ENCODE data around the gene RUNX2. TPM values are rescaled to one million over a fixed set of nuclear protein-coding genes. Genes with fewer than 3 reads are reported as not detected.

The RUNX2 gene
- total and polyA plus RNA-seq, 8 donors = 0.09 to 3.8 (median 0.35) TPM

- no peak overlapping the region for H3K27ac ChIP-seq
- DNase-seq (no peak), FAIRE-seq (no peak), ATAC-seq (no peak)
- no peaks in the 10 kb centered on the region for H3K9me3 ChIP-seq
- no peak overlapping the region for H3K4me3 ChIP-seq
- no peak for TF ChIP-seq CTCF (IDR thresholded peaks at IDR 0.05)
- no peaks in the 10 kb centered on the region for H3K36me3 ChIP-seq
- 80 to 85% methylated on average over 6 of the region's 6 CpGs for WGBS, 2 donors
- intact Hi-C loops (cut with DNase I) = no loop called here
- H3K27me3 ChIP-seq = no peaks in the 10 kb centered on the region
- peaks cover 6 to 19% (median 10%) of the 10 kb centered on the region in 3 donors for H3K4me1 ChIP-seq
Measured at GRCh38 chr6:45441851-45442453, 113.8 kb downstream of the RUNX2 start.

GRCh38 chr6:45442716-45443115 is 114.6 kb downstream of the RUNX2 start:
- no peak for FAIRE-seq

GRCh38 chr6:45445364-45445748 is 117.2 kb downstream of the RUNX2 start:
- no peak for DNase-seq
- intact Hi-C loops (cut with DNase I) = no loop called here
- TF ChIP-seq CTCF (IDR thresholded peaks at IDR 0.05) = no peak
- H3K4me3 ChIP-seq = no peak overlapping the region
- H3K4me1 ChIP-seq = peaks cover 6 to 19% (median 10%) of the 10 kb centered on the region in 3 donors
- no peak for FAIRE-seq
- no peaks in the 10 kb centered on the region for H3K9me3 ChIP-seq
- peak overlapping the region in 2 of 4 donors; percentile 42 to 64 for H3K27ac ChIP-seq
- ATAC-seq = peak; percentile 17 to 49 (median 40)
- no peaks in the 10 kb centered on the region for H3K36me3 ChIP-seq
- WGBS, 2 donors = 15 to 25% methylated on average over 2 of the region's 2 CpGs
- H3K27me3 ChIP-seq = peaks cover 0 to 5% (median 0%) of the 10 kb centered on the region in 4 donors

More at GRCh38 chr6:45442716-45443115, 114.6 kb downstream of the RUNX2 start:
- intact Hi-C loops (cut with DNase I) = no loop called here
- no peak overlapping the region for H3K4me3 ChIP-seq
- no peak for ATAC-seq
- 79 to 89% methylated on average over 3 of the region's 3 CpGs for WGBS, 2 donors
- H3K4me1 ChIP-seq = peaks cover 6 to 19% (median 10%) of the 10 kb centered on the region in 3 donors
- no peak overlapping the region for H3K27ac ChIP-seq
- no peaks in the 10 kb centered on the region for H3K36me3 ChIP-seq
- DNase-seq = no peak
- no peak for TF ChIP-seq CTCF (IDR thresholded peaks at IDR 0.05)
- no peaks in the 10 kb centered on the region for H3K9me3 ChIP-seq
- peaks cover 0 to 5% (median 0%) of the 10 kb centered on the region in 4 donors for H3K27me3 ChIP-seq

GRCh38 chr6:45445749-45446549 is 117.8 kb downstream of the RUNX2 start:
- FAIRE-seq (no peak), DNase-seq (peak in 4 of 6 donors; percentile 17 to 78 (median 69)), ATAC-seq (peak; percentile 94 to 96 (median 95))
- Histone ChIP-seq H3K4me1 (peaks cover 6 to 19% (median 10%) of the 10 kb centered on the region in 3 donors), H3K36me3 (no peaks in the 10 kb centered on the region), H3K4me3 (no peak overlapping the region), H3K27me3 (peaks cover 0 to 5% (median 0%) of the 10 kb centered on the region in 4 donors), H3K9me3 (no peaks in the 10 kb centered on the region), H3K27ac (peak overlapping the region in 2 of 4 donors; percentile 42 to 64)
- 13 to 17% methylated on average over 9 of the region's 9 CpGs for WGBS, 2 donors
- no peak for TF ChIP-seq CTCF (IDR thresholded peaks at IDR 0.05)
- intact Hi-C loops (cut with DNase I) = no loop called here

Data from pancreas (tissue), 10 donors.